Stimulated activated CD4-positive, alpha-beta T cell treated with anti-CD3 and anti-CD28 coated beads, Interleukin-4, amount 100 ng/mL, for 1 hour (primary cell): Measurements from ENCODE around the gene NFKBIE.

Experiments used
- DNase-seq: peaks from one replicate; pipeline ENCODE4 v3.0.0-alpha.2; 2020

NFKBIE gene

GRCh38 chr6:44272529-44272928 lies 7.2 kb upstream of the NFKBIE start:
- no peak for DNase-seq

- DNase-seq, result no peak
These were observed 6.6 kb upstream of the NFKBIE start for GRCh38 chr6:44271914-44272313.

GRCh38 chr6:44271406-44271723 lies 6.0 kb upstream of the NFKBIE start:
- no peak for DNase-seq

GRCh38 chr6:44270526-44271405 lies 5.4 kb upstream of the NFKBIE start:
- no peak for DNase-seq

- DNase-seq, result no peak
These were observed 4.7 kb upstream of the NFKBIE start, which contains the start of gene TMEM151B for GRCh38 chr6:44269921-44270525. TSS of gene TMEM151B (plus strand) at chr6:44270450. CDS start at chr6:44270743, 293 bp downstream.

- DNase-seq, result no peak
These were observed 4.0 kb upstream of the NFKBIE start for GRCh38 chr6:44269178-44269920.

GRCh38 chr6:44268095-44268628 lies 2.8 kb upstream of the NFKBIE start:
- peak; percentile 61 for DNase-seq

- no peak for DNase-seq
These were observed 1.9 kb upstream of the NFKBIE start for GRCh38 chr6:44267252-44267651.

GRCh38 chr6:44266347-44266746 lies 996 bp upstream of the NFKBIE start:
- no peak for DNase-seq

- DNase-seq, result no peak
These were observed 427 bp upstream of the NFKBIE start for GRCh38 chr6:44265722-44266233.

GRCh38 chr6:44264154-44265006 lies 971 bp downstream of the NFKBIE start:
- DNase-seq, result peak; percentile 33

GRCh38 chr6:44263354-44264100 lies 1.8 kb downstream of the NFKBIE start:
- peak; percentile 35 for DNase-seq

GRCh38 chr6:44262467-44263353 lies 2.6 kb downstream of the NFKBIE start:
- no peak for DNase-seq

- DNase-seq, result no peak
These were observed 3.8 kb downstream of the NFKBIE start for GRCh38 chr6:44261581-44261980.

- DNase-seq, result no peak
These were observed 4.7 kb downstream of the NFKBIE start for GRCh38 chr6:44260451-44261297.

GRCh38 chr6:44260011-44260410 lies 5.3 kb downstream of the NFKBIE start:
- no peak for DNase-seq

- no peak for DNase-seq
These were observed 6.4 kb downstream of the NFKBIE start for GRCh38 chr6:44258921-44259320.

GRCh38 chr6:44258325-44258863 lies 7.0 kb downstream of the NFKBIE start:
- no peak for DNase-seq

GRCh38 chr6:44257753-44258324 lies 7.5 kb downstream of the NFKBIE start:
- no peak for DNase-seq
